PC-9 (cell line): ENCODE measurements around the gene GJC3. TPM values are rescaled to one million over a fixed set of nuclear protein-coding genes. Genes with fewer than 3 reads are reported as not detected.
A peak's percentile ranks its signal among the peaks of the same experiment; 100 is the strongest.

Experiments
- BruUV-seq: library from RNA; stranded (reverse); fragments of 400-500 nt; replicated peaks from 2 replicates; lab custom pipeline; 2021; lab: Mats Ljungman, UMichigan
- CTCF ChIA-PET: fragments of 300-600 bp; sonication (Branson Sonifier 250); formaldehyde crosslinking; loops from one replicate; lab custom pipeline; 2022; ENCODE audit warnings: antibody characterized with exemption; lab: Charles Lee
- POLR2A ChIA-PET: fragments of 300-600 bp; sonication (Branson Sonifier 250); formaldehyde crosslinking; loops from one replicate; lab custom pipeline; 2022; ENCODE audit warnings: antibody characterized with exemption; ENCODE audit not compliant: unreplicated experiment; lab: Charles Lee
- DNase-seq, 2 experiments: peaks; one replicate each; pipeline versions ENCODE4 v3.0.0 to v3.0.0-alpha.2; 2015 to 2022; ENCODE audit warnings: mixed read lengths in 1 of 2
- H2AFZ ChIP-seq: fragments of 200-600 bp; sonication (generic); 2 replicates; pipeline ENCODE4 v1.8.1; 2017; ENCODE audit warnings: antibody characterized with exemption
- H3F3A ChIP-seq: fragments of 200-600 bp; sonication (generic); 2 replicates; pipeline ENCODE4 v1.8.1; 2017; ENCODE audit warnings: antibody characterized with exemption, mild to moderate bottlenecking, low read depth; ENCODE audit not compliant: insufficient read depth
- H3K27ac ChIP-seq: fragments of 200-600 bp; sonication (generic); 2 replicates; pipeline ENCODE4 v1.6.1; 2016; ENCODE audit warnings: mixed run types
- H3K27me3 ChIP-seq: fragments of 200-600 bp; sonication (generic); 2 replicates; pipeline ENCODE4 v1.6.1; 2016; ENCODE audit warnings: low read depth, mixed run types; ENCODE audit not compliant: insufficient read depth
- H3K36me3 ChIP-seq: fragments of 200-600 bp; sonication (generic); 2 replicates; pipeline ENCODE4 v1.6.1; 2016; ENCODE audit warnings: low read depth, mixed run types
- H3K4me1 ChIP-seq: fragments of 200-600 bp; sonication (generic); replicated peaks from 2 replicates; pipeline ENCODE4 v1.6.1; 2016; ENCODE audit warnings: mixed run types; ENCODE audit not compliant: insufficient read depth
- H3K4me2 ChIP-seq: fragments of 200-600 bp; sonication (generic); 2 replicates; pipeline ENCODE4 v1.6.1; 2017; ENCODE audit warnings: mixed run types
- H3K4me3 ChIP-seq: fragments of 200-600 bp; sonication (generic); 2 replicates; pipeline ENCODE4 v1.6.1; 2016; ENCODE audit warnings: mixed run types
- H3K79me2 ChIP-seq: fragments of 200-600 bp; sonication (generic); 2 replicates; pipeline ENCODE4 v1.6.1; 2017; ENCODE audit warnings: low read depth, mixed run types
- H3K9me2 ChIP-seq: fragments of 200-600 bp; sonication (generic); 2 replicates; pipeline ENCODE4 v1.8.1; 2017; ENCODE audit warnings: mild to moderate bottlenecking; ENCODE audit not compliant: insufficient read depth
- H3K9me3 ChIP-seq: fragments of 200-600 bp; sonication (generic); 2 replicates; pipeline ENCODE4 v1.8.1; 2016; ENCODE audit warnings: low read depth; ENCODE audit not compliant: insufficient read depth
- H4K20me1 ChIP-seq: fragments of 200-600 bp; sonication (generic); 2 replicates; pipeline ENCODE4 v1.8.1; 2017; ENCODE audit not compliant: insufficient read depth
- EZH2 ChIP-seq: fragments of 200-600 bp; sonication (generic); IDR thresholded peaks from 2 replicates; pipeline ENCODE4 v1.8.0; 2017; ENCODE audit warnings: antibody characterized with exemption, low read depth
- intact Hi-C: fragments of 100-400 bp; cut with micrococcal nuclease; formaldehyde crosslinking; loops from one replicate; pipeline ENCODE4 v1.10.0; 2022; ENCODE audit not compliant: unreplicated experiment
- total RNA-seq: library from RNA; stranded (reverse); gene quantifications from 2 replicates; pipeline ENCODE4 v1.2.3, GENCODE V29; 2021
- TF ChIP-seq, protein P1 (sequence below): fragments of 200-600 bp; sonication (generic); conservative IDR thresholded peaks from 2 replicates; pipeline ENCODE4 v1.6.1; 2017; ENCODE audit warnings: mixed run types, antibody characterized with exemption, mild to moderate bottlenecking, moderate library complexity

Gene GJC3
- total RNA-seq, 1 experiment from 2014 or later: not detected

GRCh38 chr7:99920149-99920548, 9.3 kb downstream of the GJC3 start:
- Histone ChIP-seq H3K79me2 (peaks cover 47% of the 10 kb centered on the region), H3K27ac (peak overlapping the region; percentile 65; the same call in 1 of the 2 replicates), H3F3A (peaks cover 20% of the 10 kb centered on the region; the same call in 1 of the 2 replicates), H3K36me3 (peaks cover 9% of the 10 kb centered on the region), H3K4me2 (peak overlapping the region; percentile 91), H2AFZ (peak overlapping the region; percentile 96), H3K9me2 (no peaks in the 10 kb centered on the region), H3K4me3 (peak overlapping the region; percentile 97), H3K27me3 (no peaks in the 10 kb centered on the region), H3K4me1 (peaks cover 16% of the 10 kb centered on the region), H4K20me1 (peaks cover 20% of the 10 kb centered on the region), H3K9me3 (no peaks in the 10 kb centered on the region)
- BruUV-seq: no TSS peak
- ChIA-PET CTCF (interaction anchor here (0.6 to 1.2 kb wide), 4 partner anchors 10 to 266 kb away, joined by 3 to 11 read pairs (median 4); partner anchors contain the start of genes AP4M1 and MCM7), POLR2A (interaction anchor here (0.6 to 1.0 kb wide), 4 partner anchors 10 to 455 kb away, joined by 3 to 5 read pairs (median 4); partner anchors contain the start of gene ATP5MF)
- no peak for TF ChIP-seq EZH2
- TF ChIP-seq, protein P1, sequence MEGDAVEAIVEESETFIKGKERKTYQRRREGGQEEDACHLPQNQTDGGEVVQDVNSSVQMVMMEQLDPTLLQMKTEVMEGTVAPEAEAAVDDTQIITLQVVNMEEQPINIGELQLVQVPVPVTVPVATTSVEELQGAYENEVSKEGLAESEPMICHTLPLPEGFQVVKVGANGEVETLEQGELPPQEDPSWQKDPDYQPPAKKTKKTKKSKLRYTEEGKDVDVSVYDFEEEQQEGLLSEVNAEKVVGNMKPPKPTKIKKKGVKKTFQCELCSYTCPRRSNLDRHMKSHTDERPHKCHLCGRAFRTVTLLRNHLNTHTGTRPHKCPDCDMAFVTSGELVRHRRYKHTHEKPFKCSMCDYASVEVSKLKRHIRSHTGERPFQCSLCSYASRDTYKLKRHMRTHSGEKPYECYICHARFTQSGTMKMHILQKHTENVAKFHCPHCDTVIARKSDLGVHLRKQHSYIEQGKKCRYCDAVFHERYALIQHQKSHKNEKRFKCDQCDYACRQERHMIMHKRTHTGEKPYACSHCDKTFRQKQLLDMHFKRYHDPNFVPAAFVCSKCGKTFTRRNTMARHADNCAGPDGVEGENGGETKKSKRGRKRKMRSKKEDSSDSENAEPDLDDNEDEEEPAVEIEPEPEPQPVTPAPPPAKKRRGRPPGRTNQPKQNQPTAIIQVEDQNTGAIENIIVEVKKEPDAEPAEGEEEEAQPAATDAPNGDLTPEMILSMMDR: no peak
- intact Hi-C loops: no loop called here
- no peak for DNase-seq

DNA sequence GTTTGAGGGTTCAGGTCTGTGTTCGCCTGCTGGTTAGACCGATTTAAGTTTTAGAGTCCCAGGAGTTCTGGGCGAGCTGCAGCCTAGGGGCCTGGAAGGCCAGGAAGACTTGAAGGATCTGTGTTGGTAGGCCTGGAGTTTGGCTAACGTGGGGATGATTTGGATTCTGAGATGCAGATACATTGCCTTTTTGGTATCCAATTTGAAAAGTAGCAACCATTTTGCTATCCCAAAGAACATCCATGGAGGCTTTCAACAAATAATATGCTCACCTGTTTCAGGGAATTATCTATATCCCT, 9.7 kb downstream of the GJC3 start:
- peaks cover 20% of the 10 kb centered on the region for H4K20me1 ChIP-seq
- H3K79me2 ChIP-seq: peaks cover 47% of the 10 kb centered on the region
- peak overlapping the region; percentile 97 for H3K4me3 ChIP-seq
- H3K9me2 ChIP-seq: no peaks in the 10 kb centered on the region
- intact Hi-C loops: loop anchor here (2.0 kb wide), 1 partner anchor 161 kb away; the partner anchor contains the start of gene ZNF3
- CTCF ChIA-PET: interaction anchor here (0.6 to 1.4 kb wide), 5 partner anchors 10 to 288 kb away, joined by 3 to 4 read pairs (median 3); partner anchors contain the start of genes AP4M1 and MCM7
- BruUV-seq: TSS peak; percentile 85
- peak overlapping the region; percentile 91 for H3K4me2 ChIP-seq
- POLR2A ChIA-PET: interaction anchor here (0.6 to 1.0 kb wide), 7 partner anchors 10 to 786 kb away, joined by 3 to 7 read pairs (median 3); partner anchors contain the start of genes ATP5MF and POP7
- H2AFZ ChIP-seq: peak overlapping the region; percentile 96
- H3K9me3 ChIP-seq: no peaks in the 10 kb centered on the region
- peaks cover 9% of the 10 kb centered on the region for H3K36me3 ChIP-seq
- TF ChIP-seq, protein P1: no peak
- TF ChIP-seq EZH2: no peak
- H3K27me3 ChIP-seq: no peaks in the 10 kb centered on the region
- H3F3A ChIP-seq: peaks cover 20% of the 10 kb centered on the region; the same call in 1 of the 2 replicates
- peaks cover 16% of the 10 kb centered on the region for H3K4me1 ChIP-seq
- H3K27ac ChIP-seq: peak overlapping the region; percentile 65
- no peak for DNase-seq

DNA sequence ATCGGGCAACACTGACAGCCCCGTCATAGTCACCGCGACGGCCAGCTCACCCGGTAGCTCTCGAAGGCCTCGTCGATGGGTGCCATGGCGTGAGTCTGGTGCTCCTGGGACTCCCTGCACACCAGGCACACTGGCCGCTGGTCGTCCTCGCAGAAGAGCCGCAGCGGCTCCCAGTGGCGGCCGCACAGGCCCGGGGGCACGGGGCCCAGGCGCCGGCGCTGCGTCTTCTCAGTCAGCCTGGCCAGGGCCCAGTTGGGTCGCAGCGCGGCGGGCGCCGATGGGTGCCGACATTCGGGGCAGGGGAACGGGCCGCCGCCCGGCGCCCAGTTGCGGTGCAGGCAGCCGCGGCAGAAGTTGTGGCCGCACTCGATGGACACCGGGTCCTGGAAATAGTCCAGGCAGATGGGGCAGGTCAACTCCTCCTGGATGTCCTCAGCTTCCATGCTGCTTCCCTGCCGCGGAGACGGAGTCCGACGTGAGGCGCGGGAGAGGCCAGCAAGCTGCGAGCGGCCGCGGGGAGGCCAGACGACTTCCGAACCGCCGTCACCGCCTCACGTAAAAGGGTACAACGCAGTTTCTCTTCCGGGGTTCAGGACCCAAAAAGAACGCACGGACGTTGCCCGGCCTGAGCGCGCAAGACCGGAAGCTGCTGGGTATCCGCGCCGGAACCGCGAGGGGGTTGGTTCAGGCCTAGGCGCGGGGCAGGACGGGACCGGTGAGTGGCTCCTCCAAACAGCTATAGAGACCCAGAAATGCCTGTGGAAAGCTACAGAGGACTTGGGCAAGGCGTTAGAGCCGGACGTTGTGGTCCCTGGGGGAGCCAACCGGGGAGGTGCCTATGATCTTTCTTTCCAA, 10.2 kb downstream of the GJC3 start, which contains the start of gene TRIM4:
TRIM4 (minus strand) TSS at position 572 of the 855 bp plus-strand sequence; CDS start at position 443, 129 bp downstream.
- peaks cover 24% of the 10 kb centered on the region; the same call in 1 of the 2 replicates for H3F3A ChIP-seq
- intact Hi-C loops: loop anchor here (2.0 kb wide), 1 partner anchor 162 kb away; the partner anchor contains the start of gene ZNF3
- H3K79me2 ChIP-seq: peaks cover 47% of the 10 kb centered on the region
- H3K27me3 ChIP-seq: no peaks in the 10 kb centered on the region
- H3K27ac ChIP-seq: peak within 1 kb of the TSS; percentile 65
- TSS peak; percentile 68 for BruUV-seq
- CTCF ChIA-PET: interaction anchor here (0.6 to 1.4 kb wide), 5 partner anchors 11 to 287 kb away, joined by 3 to 4 read pairs (median 4); no protein-coding TSS in a partner anchor
- POLR2A ChIA-PET: interaction anchor here (0.6 to 1.0 kb wide), 7 partner anchors 11 to 787 kb away, joined by 3 to 7 read pairs (median 3); partner anchors contain the start of genes ATP5MF and POP7
- no peak for TF ChIP-seq EZH2
- TF ChIP-seq, protein P1: no peak; the same call in 1 of the 2 replicates
- peaks cover 9% of the 10 kb centered on the region for H3K36me3 ChIP-seq
- H4K20me1 ChIP-seq: peaks cover 21% of the 10 kb centered on the region
- H2AFZ ChIP-seq: peak within 1 kb of the TSS; percentile 96
- H3K4me3 ChIP-seq: peak within 1 kb of the TSS; percentile 97
- no peaks in the 10 kb centered on the region for H3K9me3 ChIP-seq
- H3K4me1 ChIP-seq: peaks cover 16% of the 10 kb centered on the region
- H3K4me2 ChIP-seq: peak within 1 kb of the TSS; percentile 91
- peak; percentile 79 to 91 for DNase-seq
- no peaks in the 10 kb centered on the region for H3K9me2 ChIP-seq
